Sigmoid colon (tissue), 4 donors: ENCODE data around the gene PRSS38.

ENCODE experiments used
- CTCF ChIP-seq, 4 experiments: fragments of 450-650 bp in 3 of 4; fragments of 200-600 bp in 1 of 4; IDR thresholded peaks; one replicate each; pipeline ENCODE4 v1.5.1; 2016 to 2019; ENCODE audit warnings: antibody characterized with exemption in 4 of 4, mild to moderate bottlenecking in 3 of 4, moderate library complexity in 2 of 4
- POLR2A ChIP-seq, 2 donors: fragments of 450-650 bp; IDR thresholded peaks; one replicate each; pipeline ENCODE4 v1.6.1; 2016; ENCODE audit warnings: antibody characterized with exemption in 2 of 2, mild to moderate bottlenecking in 2 of 2, moderate library complexity in 2 of 2
- POLR2AphosphoS5 ChIP-seq, 4 donors: sonication (generic); formaldehyde crosslinking; IDR thresholded peaks; one replicate each; pipeline ENCODE4 v1.6.1; 2017; ENCODE audit warnings: antibody characterized with exemption in 4 of 4

DNA sequence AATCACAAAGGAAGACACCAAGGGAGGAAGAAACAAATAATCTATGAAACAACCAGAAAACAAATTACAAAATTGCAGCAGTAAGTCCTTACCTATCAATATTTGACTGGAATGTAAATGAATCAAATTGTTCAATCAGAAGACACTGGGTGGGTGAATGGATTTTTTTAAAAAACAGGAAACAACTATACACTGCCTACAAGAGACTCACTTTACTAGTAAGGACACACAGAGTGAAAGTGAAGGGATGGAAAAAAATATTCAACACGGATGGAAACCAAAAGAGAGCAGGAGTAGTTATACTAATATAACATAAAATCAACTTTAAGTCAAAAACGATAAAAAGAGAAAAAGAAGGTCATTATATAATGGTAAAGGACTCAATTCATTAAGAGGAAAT is 6.4 kb upstream of the PRSS38 start:
- TF ChIP-seq POLR2AphosphoS5 (IDR thresholded peaks at IDR 0.05) (no peak), CTCF (IDR thresholded peaks at IDR 0.05) (no peak), POLR2A (IDR thresholded peaks at IDR 0.05) (no peak)
